HepG2 (cell line): ENCODE data around the gene GPT2. TPM values are rescaled to one million over a fixed set of nuclear protein-coding genes. Genes with fewer than 3 reads are reported as not detected.

Source experiments
- ATAC-seq: fragments of 200-7000 bp; cut with Tn5 transposase; 3 replicates; pipeline ENCODE4 v1.9.1; 2020; ENCODE audit warnings: mild to moderate bottlenecking, moderate library complexity
- BruUV-seq: library from RNA; stranded (reverse); fragments of 400-500 nt; replicated peaks from 2 replicates; lab custom pipeline; 2021; lab: Mats Ljungman, UMichigan
- CTCF ChIA-PET: fragments of 300-600 bp; formaldehyde crosslinking; extraction: SDS; loops from one replicate; lab custom pipeline; 2021; ENCODE audit warnings: low total read pairs, inconsistent platforms, low intra/inter-chr PET ratio; lab: Yijun Ruan, JAX
- POLR2A ChIA-PET: fragments of 350-600 bp; sonication (Branson Sonifier 250); formaldehyde crosslinking; loops from one replicate; lab custom pipeline; 2020; ENCODE audit warnings: antibody characterized with exemption, inconsistent platforms; lab: Yijun Ruan, JAX
- DNase-seq: peaks from one replicate; pipeline ENCODE4 v3.0.0-alpha.2; 2015; ENCODE audit warnings: low spot score
- FAIRE-seq: peaks from 3 replicates; lab custom pipeline; 2011; peaks lifted over from hg19 to GRCh38; lab: Jason Lieb, UNC
- H2AFZ ChIP-seq: one replicate; pipeline ENCODE4 v1.6.1; 2011; ENCODE audit warnings: low read length, inconsistent platforms
- H3K27ac ChIP-seq: fragments of 300-600 bp; 3 replicates; pipeline ENCODE4 v1.8.0; 2011; ENCODE audit warnings: mixed run types, mild to moderate bottlenecking, mixed read lengths, low read length, inconsistent platforms; ENCODE audit not compliant: insufficient read depth; ENCODE audit errors: extremely low read length
- H3K27me3 ChIP-seq, 2 experiments: fragments of 200-600 bp in 1 of 2; 2 replicates in 1 of 2; 3 replicates in 1 of 2; pipeline versions ENCODE4 v1.6.0 to v1.8.0; 2011; ENCODE audit warnings: low read length in 2 of 2, mild to moderate bottlenecking in 2 of 2, moderate library complexity in 2 of 2, inconsistent platforms in 1 of 2; ENCODE audit not compliant: insufficient read depth in 2 of 2, control insufficient read depth in 1 of 2
- H3K36me3 ChIP-seq, 2 experiments: fragments of 200-600 bp in 1 of 2; replicated peaks in 1 of 2; 2 replicates in 1 of 2; 3 replicates in 1 of 2; pipeline versions ENCODE4 v1.5.1 to v1.8.0; 2011; ENCODE audit warnings: low read length in 2 of 2, inconsistent platforms in 1 of 2; ENCODE audit not compliant: insufficient read depth in 2 of 2, control insufficient read depth in 1 of 2
- H3K4me1 ChIP-seq: 2 replicates; pipeline ENCODE4 v1.5.1; 2012; ENCODE audit warnings: low read length, inconsistent platforms; ENCODE audit not compliant: insufficient read depth
- H3K4me2 ChIP-seq: 2 replicates; pipeline ENCODE4 v1.6.0; 2011; ENCODE audit warnings: low read depth, low read length, inconsistent platforms
- H3K4me3 ChIP-seq, 3 experiments: fragments of 200-600 bp in 1 of 3; sonication (generic), shearing (Covaris generic) in 1 of 3; replicated peaks in 1 of 3; 2 replicates each; pipeline ENCODE4 v1.5.1; 2011 to 2016; ENCODE audit warnings: low read length in 3 of 3, inconsistent platforms in 2 of 3, low read depth in 2 of 3, mild to moderate bottlenecking in 2 of 3, control low read depth in 1 of 3, mixed read lengths in 1 of 3; ENCODE audit not compliant: insufficient read depth in 1 of 3
- H3K79me2 ChIP-seq: one replicate; pipeline ENCODE4 v1.6.1; 2011; ENCODE audit warnings: low read length, inconsistent platforms; ENCODE audit not compliant: insufficient read depth
- H3K9ac ChIP-seq: 2 replicates; pipeline ENCODE4 v1.6.0; 2011; ENCODE audit warnings: mild to moderate bottlenecking, low read depth, low read length, inconsistent platforms; ENCODE audit not compliant: insufficient read depth
- H3K9me3 ChIP-seq: 2 replicates; pipeline ENCODE4 v1.5.1; 2012; ENCODE audit warnings: mild to moderate bottlenecking, low read length
- H4K20me1 ChIP-seq: 2 replicates; pipeline ENCODE4 v1.6.0; 2011; ENCODE audit warnings: inconsistent platforms, mild to moderate bottlenecking, low read length, moderate library complexity; ENCODE audit not compliant: insufficient read depth
- CTCF ChIP-seq: sonication (generic); formaldehyde crosslinking; IDR thresholded peaks from 2 replicates; pipeline ENCODE4 v1.5.0; 2020; ENCODE audit warnings: mild to moderate bottlenecking, missing genetic modification reagents, moderate library complexity
- EP300 ChIP-seq, 3 experiments: sonication (generic) in 1 of 3; formaldehyde crosslinking in 1 of 3; IDR thresholded peaks; 2 replicates each; pipeline versions ENCODE4 v1.5.1 to v1.6.1; 2011 to 2020; ENCODE audit warnings: low read depth in 2 of 3, low read length in 2 of 3, borderline replicate concordance in 1 of 3, improper control_type of control experiment in 1 of 3, mild to moderate bottlenecking in 1 of 3, missing genetic modification reagents in 1 of 3, moderate library complexity in 1 of 3
- RXRA ChIP-seq: sonication (generic); formaldehyde crosslinking; IDR thresholded peaks from 2 replicates; pipeline ENCODE4 v1.5.1; 2020; ENCODE audit warnings: missing genetic modification reagents
- SOX13 ChIP-seq, 3 experiments: fragments of 450-650 bp in 1 of 3; sonication (generic) in 1 of 3; formaldehyde crosslinking in 1 of 3; IDR thresholded peaks in 2 of 3; conservative IDR thresholded peaks in 1 of 3; 2 replicates each; pipeline versions ENCODE4 v1.5.0 to v1.6.1; 2016 to 2020; ENCODE audit warnings: antibody characterized with exemption in 1 of 3, mild to moderate bottlenecking in 1 of 3, missing compliant biosample characterization in 1 of 3, missing genetic modification reagents in 1 of 3, moderate library complexity in 1 of 3
- ZNF121 ChIP-seq: sonication (generic); formaldehyde crosslinking; IDR thresholded peaks from 2 replicates; pipeline ENCODE4 v1.5.0; 2020; ENCODE audit warnings: mild to moderate bottlenecking, missing genetic modification reagents
- ZNF383 ChIP-seq: sonication (generic); formaldehyde crosslinking; IDR thresholded peaks from 2 replicates; pipeline ENCODE4 v1.4.0; 2020; ENCODE audit warnings: missing genetic modification reagents, mild to moderate bottlenecking, borderline replicate concordance
- ZNF430 ChIP-seq: sonication (generic); formaldehyde crosslinking; IDR thresholded peaks from 2 replicates; pipeline ENCODE4 v1.9.0; 2021; ENCODE audit warnings: mild to moderate bottlenecking, missing genetic modification reagents
- ZNF431 ChIP-seq: sonication (generic); formaldehyde crosslinking; IDR thresholded peaks from 2 replicates; pipeline ENCODE4 v1.9.0; 2022; ENCODE audit warnings: missing genetic modification reagents, low read depth, mild to moderate bottlenecking, borderline replicate concordance
- ZNF513 ChIP-seq: sonication (generic); formaldehyde crosslinking; conservative IDR thresholded peaks from 2 replicates; pipeline ENCODE4 v1.5.0; 2020; ENCODE audit warnings: missing genetic modification reagents
- ZNF644 ChIP-seq: IDR thresholded peaks from 2 replicates; pipeline ENCODE4 v1.6.1; 2016; ENCODE audit warnings: low read depth
- ZNF687 ChIP-seq: sonication (generic); formaldehyde crosslinking; IDR thresholded peaks from 2 replicates; pipeline ENCODE4 v1.5.1; 2020; ENCODE audit warnings: mild to moderate bottlenecking, missing genetic modification reagents, moderate library complexity
- ZSCAN29 ChIP-seq: sonication (generic); formaldehyde crosslinking; conservative IDR thresholded peaks from 2 replicates; pipeline ENCODE4 v1.4.0; 2020; ENCODE audit warnings: mild to moderate bottlenecking, missing genetic modification reagents
- ZSCAN9 ChIP-seq: IDR thresholded peaks from 2 replicates; pipeline ENCODE4 v1.6.1; 2016; ENCODE audit warnings: borderline replicate concordance
- WGBS: methylation state at CpG from one replicate; pipeline ENCODE4 v1.1.6; 2017; ENCODE audit warnings: low lambda C conversion rate; 5-methylcytosine and 5-hydroxymethylcytosine counted together
- in situ Hi-C: cut with HindIII; loops from 2 replicates; pipeline ENCODE4 v1.10.0; 2017; ENCODE audit warnings: low pct_unique_long_range_greater_than_20kb; ENCODE audit not compliant: extremely low pct_ligation_motif_present
- intact Hi-C: fragments of 100-400 bp; cut with micrococcal nuclease; formaldehyde crosslinking; loops from one replicate; pipeline ENCODE4 v1.10.0; 2022; ENCODE audit not compliant: unreplicated experiment
- polyA plus RNA-seq, 8 experiments: library from polyadenylated mRNA; depleted of rRNA in 3 of 8; stranded (reverse) in 7 of 8; unstranded in 1 of 8; fragments of >200 nt; fragmentation: Illumina TruSeq in 4 of 8; extraction: Trizol in 4 of 8; gene quantifications; 2 replicates each; pipeline versions ENCODE4 v1.2.1 to v1.2.3, GENCODE V29; 2011 to 2016; ENCODE audit warnings: low read depth in 4 of 8, missing spikeins in 1 of 8, mixed read lengths in 1 of 8; ENCODE audit not compliant: insufficient read depth in 1 of 8
- total RNA-seq, 5 experiments: library from RNA; depleted of rRNA; stranded (reverse); fragments of >200 nt; fragmentation: Illumina TruSeq; extraction: Trizol; gene quantifications; 2 replicates each; pipeline ENCODE4 v1.2.3, GENCODE V29; 2016; ENCODE audit warnings: low read depth in 1 of 5

Gene GPT2
- total and polyA plus RNA-seq, 2 of the 13 experiments (the other 11 are each of a cell fraction or from before 2014, with no cell fraction given): 138 to 267 TPM

GRCh38 chr16:46887524-46887854 is 3.3 kb downstream of the GPT2 start:
- H3K9me3 ChIP-seq: no peaks in the 10 kb centered on the region
- intact Hi-C loops: loop anchor here (2.0 kb wide), 1 partner anchor 33 kb away; no protein-coding TSS in a partner anchor
- H3K4me2 ChIP-seq: peak overlapping the region; percentile 76
- FAIRE-seq (peak; percentile 58), ATAC-seq (no peak), DNase-seq (peak; percentile 76)
- BruUV-seq: no TSS peak
- no peak overlapping the region for H2AFZ ChIP-seq
- ChIA-PET CTCF (no interaction called here), POLR2A (interaction anchor here (3.2 to 11.8 kb wide), 5 partner anchors 8 to 33 kb away, joined by 21 to 306 read pairs (median 133); no protein-coding TSS in a partner anchor)
- peaks cover 83% of the 10 kb centered on the region for H3K79me2 ChIP-seq
- peak overlapping the region; percentile 87 to 99 (median 99) for H3K4me3 ChIP-seq
- in situ Hi-C loops: no loop called here
- peaks cover 10 to 47% of the 10 kb centered on the region in 2 experiments for H3K36me3 ChIP-seq
- 4% methylated on average over 2 of the region's 2 CpGs for WGBS
- H3K27me3 ChIP-seq: no peaks in the 10 kb centered on the region; a peak in 1 of 5 replicates
- H4K20me1 ChIP-seq: peaks cover 63% of the 10 kb centered on the region
- peak overlapping the region; percentile 70 for H3K27ac ChIP-seq
- peak overlapping the region; percentile 89; the same call in 1 of the 2 replicates for H3K9ac ChIP-seq
- H3K4me1 ChIP-seq: peaks cover 82% of the 10 kb centered on the region
- TF ChIP-seq ZNF431 (CRISPR knock-in tag) (peak; percentile 15; the same call in 1 of the 2 replicates), ZNF383 (no peak), RXRA (CRISPR knock-in tag) (0 out of 2 replicates have a peak, but pooled peaks have one; percentile 13), ZNF687 (CRISPR knock-in tag) (peak; percentile 65), EP300 (IDR thresholded peaks at IDR 0.05; ENCODE audit: low read depth in 2 of 2, low read length in 2 of 2) (0 out of 4 replicates have a peak, but pooled peaks of 1 of the 2 experiments have one; percentile 18), EP300 (CRISPR knock-in tag; IDR thresholded peaks at IDR 0.05; ENCODE audit: borderline replicate concordance) (no peak), ZSCAN29 (CRISPR knock-in tag) (no peak), SOX13 (IDR thresholded peaks at IDR 0.05) (no peak), SOX13 (CRISPR knock-in tag; conservative IDR thresholded peaks at IDR 0.05 in 1 of 2, IDR thresholded peaks at IDR 0.05 in 1 of 2) (peak in 1 of 2 experiments; percentile 47; a peak in 1 of 4 replicates), ZNF644 (peak; percentile 45; the same call in 1 of the 2 replicates), ZNF513 (CRISPR knock-in tag) (no peak), ZSCAN9 (CRISPR knock-in tag) (peak; percentile 65; the same call in 1 of the 2 replicates), ZNF430 (CRISPR knock-in tag) (0 out of 2 replicates have a peak, but pooled peaks have one; percentile 59), CTCF (CRISPR knock-in tag) (no peak), ZNF121 (CRISPR knock-in tag) (peak; percentile 57; the same call in 1 of the 2 replicates)
